ENCODE results near the gene WDR88.

WDR88 gene

DNA sequence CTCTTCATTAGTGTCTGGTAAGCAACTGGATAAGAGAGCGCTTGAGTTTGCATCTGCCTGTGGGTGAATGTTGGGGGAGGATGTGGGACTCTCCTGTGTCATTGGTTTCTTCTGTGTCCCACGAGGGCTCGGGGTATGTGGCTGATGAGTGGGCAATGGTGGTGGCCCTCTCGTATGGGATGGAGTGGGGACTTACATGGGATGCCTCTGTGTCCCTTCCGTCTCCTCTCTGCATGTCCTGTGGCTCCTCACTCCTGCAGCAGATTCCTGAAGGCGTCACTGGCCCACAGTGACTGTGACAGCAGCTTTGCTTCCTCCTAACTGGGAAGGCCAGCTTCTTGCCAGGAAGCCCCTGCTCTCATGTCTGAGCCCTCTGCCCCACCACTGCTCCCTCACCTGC is 59.6 kb downstream of the WDR88 start:
- Histone ChIP-seq H3K27ac (ENCODE audit: low read depth, low read length) (no peak overlapping the region), H3K36me3 (ENCODE audit: control insufficient read depth, insufficient read depth, low read length) (0 out of 2 replicates have a peak, but pooled peaks cover under 1% of the 10 kb centered on the region), H3K9ac (ENCODE audit: low read depth, low read length) (no peak overlapping the region), H3K4me3 (ENCODE audit: low read depth, low read length) (no peak overlapping the region), H3K9me3 (ENCODE audit: control insufficient read depth, insufficient read depth, low read length) (no peaks in the 10 kb centered on the region), H3K4me1 (ENCODE audit: control insufficient read depth, insufficient read depth, low read length) (peaks cover 10% of the 10 kb centered on the region), H3K27me3 (ENCODE audit: control insufficient read depth, insufficient read depth, low read length) (peaks cover 17% of the 10 kb centered on the region)

DNA sequence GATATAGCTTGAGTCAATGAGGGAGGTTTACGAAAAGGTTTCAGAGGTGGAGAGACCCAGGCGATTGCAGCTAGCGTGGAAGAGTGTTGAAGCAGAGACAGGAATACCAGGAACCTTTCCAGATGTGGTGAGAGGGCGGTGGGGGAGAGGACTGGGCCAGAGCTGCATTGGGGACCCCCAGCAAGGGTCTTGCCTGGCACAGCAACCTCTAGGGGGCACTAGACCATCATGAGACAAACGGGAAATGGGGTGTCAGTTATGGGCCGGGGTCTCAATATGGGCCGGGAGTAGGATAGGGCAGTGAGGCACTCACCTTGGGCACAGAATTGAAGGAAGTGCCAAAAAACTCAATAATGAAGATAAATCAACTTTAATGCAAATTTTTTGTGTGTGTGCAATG is 60.1 kb downstream of the WDR88 start:
- 0 out of 2 replicates have a peak, but pooled peaks cover 5% of the 10 kb centered on the region for H3K4me1 ChIP-seq (ENCODE audit: control insufficient read depth, insufficient read depth, low read length)
- H3K9ac ChIP-seq (ENCODE audit: low read depth, low read length) = no peak overlapping the region
- H3K36me3 ChIP-seq (ENCODE audit: control insufficient read depth, insufficient read depth, low read length) = peaks cover 4% of the 10 kb centered on the region; the same call in 1 of the 2 replicates
- H3K4me3 ChIP-seq (ENCODE audit: low read depth, low read length) = no peak overlapping the region
- H3K27ac ChIP-seq (ENCODE audit: low read depth, low read length) = no peak overlapping the region
- peaks cover 17% of the 10 kb centered on the region for H3K27me3 ChIP-seq (ENCODE audit: control insufficient read depth, insufficient read depth, low read length)
- no peaks in the 10 kb centered on the region for H3K9me3 ChIP-seq (ENCODE audit: control insufficient read depth, insufficient read depth, low read length)

DNA sequence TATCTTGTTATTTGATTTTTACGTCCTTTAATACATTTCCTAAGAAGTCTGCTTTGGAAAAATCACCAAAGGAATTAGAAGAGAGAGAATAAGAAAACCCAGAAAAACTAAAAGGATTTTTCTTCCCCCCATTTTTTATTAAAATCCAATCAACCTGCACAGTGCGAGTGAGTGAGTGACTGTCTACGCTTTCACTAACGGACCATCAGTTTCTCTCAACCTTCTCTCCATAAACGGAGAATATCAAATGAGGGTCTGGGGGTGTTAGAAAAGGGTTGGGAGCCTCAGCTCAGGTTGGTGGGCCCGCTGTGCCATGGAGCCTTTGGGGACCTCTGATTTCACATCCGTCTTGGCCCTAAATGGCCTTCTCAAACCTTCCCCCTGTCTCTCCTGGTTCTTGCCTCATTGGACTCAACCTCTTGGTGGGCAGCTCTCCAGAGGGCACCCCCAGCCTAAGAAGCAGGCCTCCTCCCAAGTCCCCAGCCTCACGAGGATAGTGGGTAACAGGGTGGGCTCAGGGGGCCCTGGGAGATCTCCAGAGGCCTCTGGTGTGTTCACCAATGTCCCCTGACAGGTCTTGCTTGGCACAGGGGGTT is 61.5 kb downstream of the WDR88 start:
- H3K27ac ChIP-seq (ENCODE audit: low read depth, low read length) = no peak overlapping the region
- H3K9ac ChIP-seq (ENCODE audit: low read depth, low read length) = no peak overlapping the region
- H3K9me3 ChIP-seq (ENCODE audit: control insufficient read depth, insufficient read depth, low read length) = no peaks in the 10 kb centered on the region
- peaks cover 17% of the 10 kb centered on the region for H3K27me3 ChIP-seq (ENCODE audit: control insufficient read depth, insufficient read depth, low read length)
- peak overlapping the region; percentile 46; the same call in 1 of the 2 replicates for H3K4me3 ChIP-seq (ENCODE audit: low read depth, low read length)
- H3K4me1 ChIP-seq (ENCODE audit: control insufficient read depth, insufficient read depth, low read length) = 0 out of 2 replicates have a peak, but pooled peaks cover 3% of the 10 kb centered on the region
- H3K36me3 ChIP-seq (ENCODE audit: control insufficient read depth, insufficient read depth, low read length) = peaks cover 13% of the 10 kb centered on the region

DNA sequence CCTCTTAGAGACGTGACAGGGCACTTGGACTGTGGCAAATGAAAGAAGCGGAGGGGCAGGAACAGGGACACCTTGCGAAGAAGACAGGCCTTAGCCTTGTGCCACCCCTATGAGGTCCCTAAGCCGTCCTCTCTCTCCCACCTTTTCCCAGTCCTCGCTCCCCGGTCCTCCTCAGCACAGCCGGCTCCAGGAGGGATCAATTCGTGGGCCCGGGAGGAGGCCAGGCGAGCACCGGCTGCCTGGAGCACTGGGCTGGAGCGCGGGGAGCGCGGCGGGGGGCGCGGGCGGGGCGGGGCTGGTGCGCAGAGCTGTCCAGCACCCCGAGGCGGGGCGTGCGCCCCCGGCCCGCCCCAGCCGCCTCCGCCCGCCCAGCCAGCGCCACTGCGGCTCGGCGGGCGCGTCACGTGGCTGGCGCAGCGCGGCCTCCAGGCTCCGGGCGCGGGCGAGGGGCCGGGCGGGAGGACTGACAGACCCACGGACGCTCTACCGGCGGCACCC is 62.0 kb downstream of the WDR88 start, which contains the start of gene LRP3:
TSS of gene LRP3 (plus strand) at position 466 of the 498 bp plus-strand sequence. CDS start 456 bp downstream, outside the sequence.
- Histone ChIP-seq H3K4me3 (ENCODE audit: low read depth, low read length) (peak within 1 kb of the TSS; percentile 51), H3K27me3 (ENCODE audit: control insufficient read depth, insufficient read depth, low read length) (peaks cover 17% of the 10 kb centered on the region), H3K9me3 (ENCODE audit: control insufficient read depth, insufficient read depth, low read length) (no peaks in the 10 kb centered on the region), H3K27ac (ENCODE audit: low read depth, low read length) (no peak within 1 kb of the TSS), H3K9ac (ENCODE audit: low read depth, low read length) (no peak within 1 kb of the TSS), H3K4me1 (ENCODE audit: control insufficient read depth, insufficient read depth, low read length) (0 out of 2 replicates have a peak, but pooled peaks cover 3% of the 10 kb centered on the region), H3K36me3 (ENCODE audit: control insufficient read depth, insufficient read depth, low read length) (peaks cover 14% of the 10 kb centered on the region)

DNA sequence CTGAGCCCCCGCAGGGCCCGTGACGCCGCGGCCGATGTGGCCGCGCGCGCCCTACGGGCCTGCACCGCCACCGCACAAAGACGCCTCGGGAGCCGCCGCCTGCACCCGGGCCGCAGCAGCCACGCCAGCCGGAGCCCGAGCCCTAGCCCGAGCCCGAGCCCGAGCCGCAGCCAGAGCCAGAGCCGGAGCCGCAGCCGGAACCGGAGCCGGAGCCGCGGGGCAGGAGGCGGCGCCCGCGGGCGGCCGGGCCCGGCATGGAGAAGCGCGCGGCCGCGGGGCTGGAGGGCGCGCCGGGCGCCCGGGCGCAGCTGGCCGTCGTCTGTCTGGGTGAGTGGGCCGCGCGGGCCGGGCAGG is 62.6 kb downstream of the WDR88 start:
- peaks cover 17% of the 10 kb centered on the region for H3K27me3 ChIP-seq (ENCODE audit: control insufficient read depth, insufficient read depth, low read length)
- H3K9me3 ChIP-seq (ENCODE audit: control insufficient read depth, insufficient read depth, low read length) = no peaks in the 10 kb centered on the region
- H3K27ac ChIP-seq (ENCODE audit: low read depth, low read length) = no peak overlapping the region
- H3K9ac ChIP-seq (ENCODE audit: low read depth, low read length) = no peak overlapping the region
- 0 out of 2 replicates have a peak, but pooled peaks cover 3% of the 10 kb centered on the region for H3K4me1 ChIP-seq (ENCODE audit: control insufficient read depth, insufficient read depth, low read length)
- H3K4me3 ChIP-seq (ENCODE audit: low read depth, low read length) = peak overlapping the region; percentile 51; the same call in 1 of the 2 replicates
- H3K36me3 ChIP-seq (ENCODE audit: control insufficient read depth, insufficient read depth, low read length) = peaks cover 17% of the 10 kb centered on the region

DNA sequence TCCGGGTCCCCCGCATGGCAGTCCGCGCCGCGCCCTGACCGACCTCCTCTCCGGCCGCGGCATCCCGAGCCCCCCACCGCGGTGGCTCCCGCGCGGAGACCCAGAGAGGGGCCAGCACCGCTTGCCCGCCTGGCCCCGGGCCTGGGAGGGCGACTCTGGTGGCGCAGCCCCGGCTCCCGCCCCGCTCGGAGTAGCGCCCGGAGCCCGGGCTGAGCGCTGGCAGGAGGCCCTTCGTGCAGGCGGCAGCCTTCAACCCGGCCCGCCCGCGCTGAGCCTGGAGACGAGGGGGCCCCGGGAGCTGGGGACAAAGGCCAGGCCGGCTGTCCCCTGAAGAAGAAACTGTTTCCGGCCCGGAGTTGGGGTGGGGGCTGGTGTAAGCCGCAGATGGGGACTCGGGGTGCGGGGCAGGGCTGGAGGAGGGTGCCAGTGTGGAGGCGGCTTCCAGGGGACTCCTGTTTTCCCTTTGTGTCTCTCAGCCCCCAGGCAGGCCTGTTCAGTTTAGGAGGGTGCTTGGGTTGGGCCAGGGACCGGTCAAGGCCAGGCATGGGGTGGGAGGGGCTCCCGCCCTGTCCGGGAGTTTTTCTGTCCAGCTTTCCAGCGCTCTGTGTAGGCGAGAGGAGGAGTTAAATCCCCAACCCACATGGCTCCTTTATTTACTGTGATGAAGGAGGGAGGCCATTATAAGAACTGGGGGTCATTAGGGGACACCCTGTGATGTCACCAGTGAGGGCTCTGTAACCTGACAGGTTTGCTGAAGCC is 63.2 kb downstream of the WDR88 start:
- Histone ChIP-seq H3K9me3 (ENCODE audit: control insufficient read depth, insufficient read depth, low read length) (no peaks in the 10 kb centered on the region), H3K27me3 (ENCODE audit: control insufficient read depth, insufficient read depth, low read length) (peaks cover 17% of the 10 kb centered on the region), H3K27ac (ENCODE audit: low read depth, low read length) (no peak overlapping the region), H3K4me3 (ENCODE audit: low read depth, low read length) (peak overlapping the region; percentile 51), H3K4me1 (ENCODE audit: control insufficient read depth, insufficient read depth, low read length) (0 out of 2 replicates have a peak, but pooled peaks cover 3% of the 10 kb centered on the region), H3K9ac (ENCODE audit: low read depth, low read length) (no peak overlapping the region), H3K36me3 (ENCODE audit: control insufficient read depth, insufficient read depth, low read length) (peaks cover 17% of the 10 kb centered on the region)

DNA sequence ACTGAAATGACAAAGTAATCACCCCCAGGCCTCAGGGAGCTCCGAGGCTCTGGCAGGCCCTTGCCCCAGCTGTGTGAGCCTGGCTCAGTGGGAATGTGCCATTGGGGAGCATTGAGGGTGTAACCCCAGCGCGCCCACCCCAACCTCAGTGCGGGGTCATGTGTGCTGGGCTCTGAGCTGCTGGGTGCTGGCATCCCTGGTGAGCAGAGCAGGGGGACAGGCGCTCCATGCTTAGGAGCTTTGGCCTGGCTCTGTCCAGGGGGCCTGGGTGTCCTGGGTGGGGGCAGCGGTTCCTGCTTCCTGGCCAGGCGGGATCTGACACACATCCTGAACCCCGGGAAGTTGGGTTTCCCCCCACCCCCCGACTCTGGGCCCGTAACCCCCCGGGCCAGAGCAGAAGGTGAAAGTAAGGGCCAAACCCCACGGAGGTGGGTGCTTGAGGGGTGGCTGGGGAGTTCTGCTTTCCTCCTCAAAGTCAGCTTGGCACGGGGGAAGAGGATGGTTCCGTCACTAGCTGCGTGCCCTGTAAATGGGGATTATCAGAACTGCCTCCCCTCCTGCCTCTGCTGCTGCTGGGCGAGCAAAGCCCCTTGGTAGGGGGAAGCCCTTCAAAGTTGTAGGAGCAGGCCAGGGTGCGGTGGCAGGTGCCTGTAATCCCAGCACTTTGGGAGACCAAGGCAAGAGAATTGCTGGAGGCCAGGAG is 63.9 kb downstream of the WDR88 start:
- no peak overlapping the region for H3K9ac ChIP-seq (ENCODE audit: low read depth, low read length)
- peaks cover 17% of the 10 kb centered on the region for H3K36me3 ChIP-seq (ENCODE audit: control insufficient read depth, insufficient read depth, low read length)
- H3K4me3 ChIP-seq (ENCODE audit: low read depth, low read length) = peak overlapping the region; percentile 51
- peaks cover 17% of the 10 kb centered on the region for H3K27me3 ChIP-seq (ENCODE audit: control insufficient read depth, insufficient read depth, low read length)
- no peak overlapping the region for H3K27ac ChIP-seq (ENCODE audit: low read depth, low read length)
- H3K4me1 ChIP-seq (ENCODE audit: control insufficient read depth, insufficient read depth, low read length) = 0 out of 2 replicates have a peak, but pooled peaks cover 3% of the 10 kb centered on the region
- no peaks in the 10 kb centered on the region for H3K9me3 ChIP-seq (ENCODE audit: control insufficient read depth, insufficient read depth, low read length)

DNA sequence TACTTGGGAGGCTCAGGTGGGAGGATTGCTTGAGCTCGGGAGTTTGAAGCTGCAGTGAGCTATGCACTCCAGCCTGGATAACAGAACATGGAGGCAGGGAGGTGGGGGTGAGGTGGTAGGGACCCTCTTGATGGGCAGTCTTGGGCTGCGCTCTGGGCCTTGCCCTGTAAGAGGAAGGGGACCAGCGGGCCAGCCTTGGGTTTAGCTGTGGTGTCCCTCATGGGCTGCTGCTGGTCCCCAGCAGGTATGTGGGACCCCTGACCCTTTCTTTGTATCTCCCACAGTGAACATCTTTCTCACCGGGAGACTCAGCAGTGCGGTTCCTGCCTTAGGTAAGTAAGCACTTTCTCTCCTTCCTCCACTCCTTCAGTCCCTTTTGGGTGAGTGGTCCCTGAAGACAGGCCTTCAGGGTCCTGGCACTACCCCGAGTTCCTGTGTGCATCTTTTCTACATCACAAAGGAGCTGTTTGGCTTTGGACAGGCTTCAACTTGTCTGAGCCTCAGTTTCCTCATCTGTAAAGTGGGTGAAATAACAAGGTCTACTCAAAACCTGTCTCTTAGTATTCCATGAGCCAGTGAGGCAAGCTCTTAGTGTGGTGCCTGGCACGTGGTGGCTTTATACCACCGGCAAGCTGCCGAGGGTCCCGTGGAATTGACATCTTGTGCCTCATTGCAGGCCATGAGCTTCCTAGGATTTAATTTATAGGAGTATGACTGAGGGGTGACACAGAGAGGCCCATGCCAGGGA is 64.7 kb downstream of the WDR88 start:
- H3K36me3 ChIP-seq (ENCODE audit: control insufficient read depth, insufficient read depth, low read length) = peaks cover 17% of the 10 kb centered on the region
- H3K27me3 ChIP-seq (ENCODE audit: control insufficient read depth, insufficient read depth, low read length) = peaks cover 17% of the 10 kb centered on the region
- no peak overlapping the region for H3K9ac ChIP-seq (ENCODE audit: low read depth, low read length)
- H3K9me3 ChIP-seq (ENCODE audit: control insufficient read depth, insufficient read depth, low read length) = no peaks in the 10 kb centered on the region
- H3K27ac ChIP-seq (ENCODE audit: low read depth, low read length) = no peak overlapping the region
- no peak overlapping the region for H3K4me3 ChIP-seq (ENCODE audit: low read depth, low read length)
- 0 out of 2 replicates have a peak, but pooled peaks cover 3% of the 10 kb centered on the region for H3K4me1 ChIP-seq (ENCODE audit: control insufficient read depth, insufficient read depth, low read length)

DNA sequence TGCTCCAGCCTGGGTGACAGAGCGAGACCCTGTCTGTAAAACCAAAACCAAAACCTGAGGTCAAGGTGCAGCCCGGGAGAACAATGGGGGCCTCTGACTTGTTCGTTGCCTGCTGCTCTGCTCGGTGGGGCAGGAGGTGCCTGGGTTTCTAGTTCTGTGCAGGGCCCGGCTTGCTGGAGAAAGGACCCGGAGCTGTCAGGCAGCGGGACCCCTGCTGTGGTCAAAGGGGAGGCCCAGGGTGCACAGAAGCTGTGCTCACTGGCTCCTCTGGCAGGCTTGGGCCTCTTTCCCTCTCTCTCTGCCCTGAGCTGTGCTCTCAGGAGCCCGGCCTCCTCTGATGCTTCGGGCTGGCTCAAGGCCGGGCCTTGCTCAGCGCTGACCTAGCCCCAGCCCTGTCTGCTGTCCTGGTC is 65.7 kb downstream of the WDR88 start:
- Histone ChIP-seq H3K9ac (ENCODE audit: low read depth, low read length) (no peak overlapping the region), H3K4me3 (ENCODE audit: low read depth, low read length) (no peak overlapping the region), H3K4me1 (ENCODE audit: control insufficient read depth, insufficient read depth, low read length) (0 out of 2 replicates have a peak, but pooled peaks cover 3% of the 10 kb centered on the region), H3K36me3 (ENCODE audit: control insufficient read depth, insufficient read depth, low read length) (peaks cover 19% of the 10 kb centered on the region), H3K27ac (ENCODE audit: low read depth, low read length) (no peak overlapping the region), H3K27me3 (ENCODE audit: control insufficient read depth, insufficient read depth, low read length) (peaks cover 12% of the 10 kb centered on the region), H3K9me3 (ENCODE audit: control insufficient read depth, insufficient read depth, low read length) (no peaks in the 10 kb centered on the region)

DNA sequence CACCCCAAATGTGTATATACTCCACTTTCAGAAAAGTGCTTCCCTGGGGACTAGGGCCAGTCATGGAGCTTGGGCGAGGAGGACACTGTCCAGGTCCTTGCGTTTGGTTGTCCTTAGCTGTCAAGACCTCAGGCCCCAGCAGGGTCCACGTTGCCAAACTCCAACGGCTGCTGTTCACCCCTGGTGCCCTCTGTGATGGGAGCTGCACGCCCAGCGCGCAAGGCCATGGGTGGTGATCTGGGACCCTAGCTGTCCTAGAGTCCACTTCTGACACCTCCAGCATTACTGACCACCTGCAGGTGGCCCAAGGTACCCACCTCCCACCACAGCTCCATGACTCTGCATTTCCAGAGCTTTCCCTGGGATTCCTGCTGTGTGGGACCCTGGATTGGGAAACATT is 66.3 kb downstream of the WDR88 start:
- Histone ChIP-seq H3K9me3 (ENCODE audit: control insufficient read depth, insufficient read depth, low read length) (no peaks in the 10 kb centered on the region), H3K9ac (ENCODE audit: low read depth, low read length) (no peak overlapping the region), H3K27ac (ENCODE audit: low read depth, low read length) (no peak overlapping the region), H3K27me3 (ENCODE audit: control insufficient read depth, insufficient read depth, low read length) (peaks cover 6% of the 10 kb centered on the region), H3K4me3 (ENCODE audit: low read depth, low read length) (no peak overlapping the region), H3K36me3 (ENCODE audit: control insufficient read depth, insufficient read depth, low read length) (peaks cover 24% of the 10 kb centered on the region), H3K4me1 (ENCODE audit: control insufficient read depth, insufficient read depth, low read length) (0 out of 2 replicates have a peak, but pooled peaks cover 3% of the 10 kb centered on the region)

Data from HUES48 (cell line).